ENCODE measurements around the gene SSBP4. TPM values are rescaled to one million over a fixed set of nuclear protein-coding genes. Genes with fewer than 3 reads are reported as not detected.

SSBP4 gene
- total and polyA plus RNA-seq, 2 donors = 28.8 to 81.3 TPM

DNA sequence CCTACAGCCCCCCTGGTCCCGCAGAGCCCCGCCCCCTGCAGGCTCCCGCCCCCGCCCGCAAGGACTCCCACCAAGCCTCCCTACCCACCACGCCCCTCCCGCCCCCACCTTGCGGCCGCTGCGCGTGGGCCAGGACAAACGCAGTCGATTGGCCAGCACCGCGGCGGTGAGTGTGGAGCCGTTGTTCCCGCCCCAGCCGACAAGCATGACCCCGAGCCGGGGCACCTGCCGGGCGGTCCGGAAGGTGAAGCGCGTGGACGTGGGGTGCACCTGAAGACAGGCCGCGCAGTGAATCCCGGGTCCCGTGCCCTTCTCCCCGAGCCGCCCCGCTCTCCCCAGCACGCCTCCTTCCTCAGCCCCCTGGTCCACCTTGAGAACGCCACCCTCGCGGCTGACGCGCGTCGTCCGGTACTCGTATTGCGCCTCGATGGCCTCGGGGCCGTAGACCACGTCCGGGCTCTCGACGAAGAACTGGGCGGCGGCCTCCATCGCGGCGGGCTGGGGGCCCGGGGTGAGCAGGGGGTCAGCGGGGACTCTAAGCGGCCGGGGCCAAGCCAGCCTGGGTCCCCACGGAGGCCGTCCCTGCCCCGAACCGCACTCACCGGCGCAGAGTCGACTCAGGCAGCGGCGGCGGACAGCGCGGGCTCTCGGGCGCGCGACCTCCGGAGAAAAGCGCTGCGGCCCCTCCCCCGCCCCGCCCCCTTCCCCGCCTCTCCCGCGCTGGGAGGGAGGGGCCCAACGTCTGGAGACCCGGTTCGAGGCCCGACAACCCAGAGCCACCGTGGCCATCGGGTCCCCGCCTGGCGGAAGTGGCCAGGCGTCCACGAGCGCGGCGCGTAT lies 18.5 kb downstream of the SSBP4 start, which contains the start of gene ISYNA1:
TSS of gene ISYNA1 (minus strand) at position 643 of the 840 bp plus-strand sequence. CDS start at position 489, 154 bp downstream.
- Histone ChIP-seq H3K36me3 (ENCODE audit: insufficient read depth) (no peaks in the 10 kb centered on the region), H3K27ac (ENCODE audit: low read depth) (peak within 1 kb of the TSS; percentile 72), H3K4me3 (ENCODE audit: low read depth, low read length) (peak within 1 kb of the TSS; percentile 60), H3K4me1 (ENCODE audit: insufficient read depth) (no peaks in the 10 kb centered on the region)
- DNase-seq (ENCODE audit: extremely low spot score) = no peak
- under 1% methylated on average over 99 of the region's 99 CpGs for WGBS

DNA sequence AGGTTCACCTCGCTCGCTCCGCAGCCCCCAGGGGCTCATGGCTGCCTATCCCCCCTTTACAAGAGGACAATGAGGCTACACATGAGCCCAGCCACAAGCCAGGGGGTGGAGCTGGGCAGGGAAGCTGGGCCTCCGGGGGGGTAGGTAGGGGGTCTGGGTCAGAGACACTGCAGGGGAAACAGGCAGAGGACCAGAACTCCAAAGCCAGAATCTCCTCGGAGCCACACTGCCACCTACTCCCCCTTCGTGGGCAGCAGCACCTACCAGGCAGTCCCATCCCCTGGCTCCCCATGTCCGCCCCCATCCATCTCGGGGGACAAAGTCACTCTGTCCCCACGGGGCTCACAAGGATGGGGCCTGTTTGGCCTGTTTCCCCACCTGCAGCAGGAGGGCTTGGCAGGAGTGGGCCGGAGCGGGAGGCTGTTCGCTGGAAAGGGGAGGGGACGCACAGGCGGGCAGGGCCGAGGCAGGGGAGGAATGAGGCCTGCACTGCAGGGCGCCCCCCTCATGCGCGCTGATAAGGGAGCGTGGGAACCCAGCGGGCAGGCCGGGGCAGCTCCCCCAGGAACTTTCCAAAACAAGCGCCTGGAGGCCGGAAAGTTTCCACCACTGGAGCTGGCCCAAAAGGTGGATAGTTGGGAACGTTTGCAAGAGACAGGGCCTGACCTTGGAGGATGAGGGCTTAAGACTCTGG lies 19.3 kb downstream of the SSBP4 start:
- H3K27ac ChIP-seq (ENCODE audit: low read depth) = peak overlapping the region; percentile 56
- 9% methylated on average over 24 of the region's 24 CpGs for WGBS
- DNase-seq (ENCODE audit: extremely low spot score) = no peak
- H3K36me3 ChIP-seq (ENCODE audit: insufficient read depth) = no peaks in the 10 kb centered on the region
- peak overlapping the region; percentile 60 for H3K4me3 ChIP-seq (ENCODE audit: low read depth, low read length)
- no peaks in the 10 kb centered on the region for H3K4me1 ChIP-seq (ENCODE audit: insufficient read depth)

DNA sequence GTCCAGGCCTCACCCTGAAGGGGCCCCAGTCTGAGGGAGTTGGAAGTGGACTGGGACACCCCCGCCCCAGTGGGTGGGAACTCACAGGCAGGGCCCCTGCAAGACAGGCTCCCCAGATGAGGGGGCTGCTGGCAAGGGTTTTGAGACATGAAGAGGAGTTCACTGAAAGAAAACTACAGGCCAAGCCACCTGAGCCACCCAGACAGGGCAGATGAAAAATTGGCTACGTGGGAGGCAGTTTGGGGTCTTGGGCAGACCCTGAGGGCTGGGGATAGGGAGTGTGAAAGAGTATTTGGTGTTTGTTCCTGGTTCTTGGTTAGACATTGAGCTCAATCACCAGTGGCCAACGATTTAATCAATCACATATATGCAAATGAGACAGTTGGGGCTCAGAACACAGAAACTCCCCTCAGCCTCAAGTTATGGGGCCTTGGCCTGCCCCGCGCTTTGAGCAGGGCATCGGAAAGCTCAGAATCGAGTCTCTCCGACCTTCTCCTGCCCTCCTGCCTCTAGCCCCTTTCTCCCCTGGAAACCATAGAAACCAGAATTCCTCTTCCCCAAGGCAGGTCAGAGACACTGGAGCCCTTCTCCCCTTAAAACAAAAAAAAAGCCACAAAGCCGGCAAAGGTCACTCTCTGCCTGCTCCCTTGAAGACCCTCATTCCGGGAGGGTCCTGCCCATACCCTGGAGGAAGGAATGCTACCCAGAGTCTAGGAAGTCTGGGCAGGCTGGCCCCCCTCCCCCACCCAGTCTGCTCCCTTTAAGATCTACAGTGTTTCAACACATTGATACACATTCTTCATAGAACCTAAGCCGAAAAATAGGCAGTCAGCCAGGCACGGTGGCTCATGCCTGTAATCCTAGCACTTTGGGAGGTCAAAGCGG lies 20.1 kb downstream of the SSBP4 start:
- H3K4me3 ChIP-seq (ENCODE audit: low read depth, low read length) = no peak overlapping the region
- DNase-seq (ENCODE audit: extremely low spot score) = no peak
- 56% methylated on average over 13 of the region's 13 CpGs for WGBS
- H3K27ac ChIP-seq (ENCODE audit: low read depth) = no peak overlapping the region
- peaks cover 3% of the 10 kb centered on the region for H3K36me3 ChIP-seq (ENCODE audit: insufficient read depth)
- H3K4me1 ChIP-seq (ENCODE audit: insufficient read depth) = no peaks in the 10 kb centered on the region

DNA sequence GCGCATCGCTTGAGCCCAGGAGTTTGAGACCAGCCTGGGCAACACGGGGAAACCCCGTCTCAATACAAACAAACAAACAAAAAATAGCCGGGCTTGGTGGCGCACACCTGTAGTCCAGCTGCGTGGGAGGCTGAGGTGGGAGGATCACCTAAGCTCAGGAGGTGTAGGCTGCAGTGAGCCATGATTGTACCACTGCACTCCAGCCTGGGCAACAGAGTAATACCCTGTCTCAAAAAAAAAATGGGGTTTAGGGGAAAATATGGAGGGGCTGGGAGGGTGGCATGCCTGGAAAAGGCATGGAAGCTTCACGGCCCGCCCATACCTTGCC lies 20.7 kb downstream of the SSBP4 start:
- WGBS = 77% methylated on average over 9 of the region's 9 CpGs
- no peaks in the 10 kb centered on the region for H3K4me1 ChIP-seq (ENCODE audit: insufficient read depth)
- H3K27ac ChIP-seq (ENCODE audit: low read depth) = no peak overlapping the region
- H3K4me3 ChIP-seq (ENCODE audit: low read depth, low read length) = no peak overlapping the region
- DNase-seq (ENCODE audit: extremely low spot score) = no peak
- peaks cover 5% of the 10 kb centered on the region for H3K36me3 ChIP-seq (ENCODE audit: insufficient read depth)

DNA sequence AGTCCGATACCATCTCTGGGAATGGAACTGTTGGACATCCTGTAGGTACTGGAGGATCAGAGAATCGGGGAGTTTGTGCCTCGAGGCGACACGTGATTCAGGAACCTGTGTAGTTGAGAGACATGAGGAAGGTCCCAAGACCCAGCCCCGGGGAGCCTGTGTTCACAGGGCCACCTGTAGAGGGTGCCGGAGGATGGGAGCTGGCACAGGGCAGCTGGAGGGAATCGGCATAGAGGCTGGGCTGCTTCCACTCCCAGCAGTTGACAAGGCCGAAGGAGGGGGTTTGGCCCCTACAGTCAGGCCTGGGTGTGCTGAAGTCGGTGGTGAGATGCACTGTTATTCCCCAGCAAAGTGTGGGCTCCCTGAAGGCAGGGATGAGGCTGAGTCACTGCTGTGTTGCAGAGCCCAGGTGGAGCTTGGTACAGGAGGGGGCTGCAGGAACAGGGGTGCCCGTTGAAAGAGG lies 21.2 kb downstream of the SSBP4 start:
- H3K4me3 ChIP-seq (ENCODE audit: low read depth, low read length) = no peak overlapping the region
- 58% methylated on average over 11 of the region's 11 CpGs for WGBS
- DNase-seq (ENCODE audit: extremely low spot score) = no peak
- H3K36me3 ChIP-seq (ENCODE audit: insufficient read depth) = peaks cover 7% of the 10 kb centered on the region
- H3K4me1 ChIP-seq (ENCODE audit: insufficient read depth) = no peaks in the 10 kb centered on the region
- no peak overlapping the region for H3K27ac ChIP-seq (ENCODE audit: low read depth)

DNA sequence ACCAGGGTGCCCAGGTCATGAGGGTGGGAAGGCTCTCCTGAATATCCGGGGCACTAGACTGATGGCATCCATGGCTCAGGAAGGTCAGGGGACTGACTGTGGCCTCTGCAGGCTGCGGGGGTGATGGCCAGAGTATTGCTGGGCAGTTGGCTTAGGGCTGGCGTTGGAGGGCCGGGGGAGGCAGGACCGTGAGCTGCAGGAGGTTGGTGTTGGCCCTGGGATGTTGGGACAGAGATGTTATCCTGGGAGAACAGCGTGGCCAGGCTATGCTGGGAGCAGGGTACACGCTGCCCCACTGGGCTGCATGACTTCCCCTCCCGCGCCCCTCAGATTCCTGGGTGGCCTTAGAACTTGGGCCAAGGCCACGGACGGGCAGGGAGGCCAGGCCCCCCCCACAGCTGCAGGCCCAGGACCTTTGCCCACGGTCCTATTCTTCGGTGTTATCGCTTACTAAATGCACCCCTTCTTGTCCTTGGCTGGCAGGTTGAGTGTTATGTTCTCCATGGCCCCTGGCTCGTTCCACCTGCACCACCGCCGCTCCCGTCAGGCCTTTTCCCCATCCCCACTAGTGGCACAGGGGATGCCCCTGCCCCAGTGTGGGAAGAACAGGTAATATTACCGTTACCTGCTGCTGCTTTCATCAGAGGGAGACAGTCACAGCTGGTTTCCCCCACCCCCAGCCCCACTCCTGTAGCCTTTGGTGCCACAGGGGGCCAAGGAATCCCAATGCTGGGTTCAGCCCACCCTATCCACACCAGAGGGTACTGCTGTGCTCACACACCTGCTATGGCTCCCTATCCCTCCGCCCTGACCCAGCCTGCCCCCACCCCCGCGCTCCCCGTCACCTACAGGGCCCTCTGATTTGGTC lies 22.0 kb downstream of the SSBP4 start:
- WGBS = 82% methylated on average over 23 of the region's 23 CpGs
- Histone ChIP-seq H3K4me1 (ENCODE audit: insufficient read depth) (no peaks in the 10 kb centered on the region), H3K4me3 (ENCODE audit: low read depth, low read length) (no peak overlapping the region), H3K36me3 (ENCODE audit: insufficient read depth) (peaks cover 11% of the 10 kb centered on the region), H3K27ac (ENCODE audit: low read depth) (no peak overlapping the region)
- DNase-seq (ENCODE audit: extremely low spot score) = no peak

DNA sequence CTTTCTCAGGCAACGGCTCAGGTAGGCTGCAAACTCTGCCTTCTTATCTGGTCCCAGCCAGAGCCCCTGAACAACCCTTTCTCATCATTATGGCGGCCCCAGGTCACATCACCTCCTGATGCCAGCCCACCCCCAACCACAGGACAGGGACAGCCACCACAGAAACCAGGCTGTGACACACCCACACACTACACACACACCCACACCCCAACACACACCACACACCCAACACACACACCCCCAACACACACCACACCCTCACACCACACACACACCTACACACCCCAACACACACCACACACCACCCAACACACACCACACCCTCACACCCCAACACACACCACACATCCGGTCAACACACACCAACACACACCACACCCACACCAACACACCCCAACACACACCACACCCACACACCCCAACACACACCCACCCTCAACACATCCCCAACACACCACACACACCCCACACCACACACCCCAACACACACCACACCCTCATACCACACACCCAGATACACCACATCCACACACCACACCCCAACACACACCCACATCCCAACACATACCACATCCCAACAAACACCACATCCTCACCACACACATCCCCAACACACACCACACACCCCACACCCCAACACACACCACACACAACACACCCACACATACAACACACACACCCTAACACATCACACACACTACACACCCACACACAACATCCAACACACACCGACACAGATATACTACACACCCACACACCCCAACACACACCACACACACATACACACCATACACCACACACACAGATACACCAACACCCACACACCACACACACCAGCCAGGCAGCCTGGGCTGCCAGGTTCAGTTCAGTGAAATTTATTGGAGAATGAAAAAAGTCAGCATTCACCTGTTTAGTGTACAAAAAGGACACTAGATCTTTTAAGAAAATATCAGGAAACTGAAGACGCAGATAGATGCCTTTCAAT lies 22.9 kb downstream of the SSBP4 start:
- no peak overlapping the region for H3K4me3 ChIP-seq (ENCODE audit: low read depth, low read length)
- peaks cover 14% of the 10 kb centered on the region for H3K36me3 ChIP-seq (ENCODE audit: insufficient read depth)
- H3K4me1 ChIP-seq (ENCODE audit: insufficient read depth) = no peaks in the 10 kb centered on the region
- H3K27ac ChIP-seq (ENCODE audit: low read depth) = no peak overlapping the region
- WGBS = 79% methylated on average over 5 of the region's 5 CpGs
- no peak for DNase-seq (ENCODE audit: extremely low spot score)

DNA sequence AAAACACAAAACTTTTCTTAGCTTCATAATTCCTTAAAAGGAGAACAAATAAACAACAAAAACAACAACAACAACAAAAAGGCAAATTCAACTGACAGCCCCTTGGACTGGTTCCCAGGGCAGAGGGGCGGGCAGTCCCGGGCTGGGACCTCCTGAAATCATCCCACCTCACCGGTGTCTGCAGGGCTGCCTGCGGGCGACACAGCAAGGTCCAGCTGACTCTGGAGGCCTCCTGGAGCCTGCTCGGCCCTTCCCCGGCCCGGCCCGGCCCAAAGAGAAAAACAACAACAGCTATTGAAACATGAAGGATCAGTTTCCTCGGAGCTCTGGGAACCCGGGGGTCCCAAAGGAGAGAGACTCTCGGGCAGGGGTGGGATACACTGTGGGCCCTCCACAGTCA lies 23.7 kb downstream of the SSBP4 start:
- 85% methylated on average over 12 of the region's 12 CpGs for WGBS
- H3K4me3 ChIP-seq (ENCODE audit: low read depth, low read length) = no peak overlapping the region
- DNase-seq (ENCODE audit: extremely low spot score) = no peak
- H3K27ac ChIP-seq (ENCODE audit: low read depth) = no peak overlapping the region
- H3K36me3 ChIP-seq (ENCODE audit: insufficient read depth) = peaks cover 14% of the 10 kb centered on the region
- H3K4me1 ChIP-seq (ENCODE audit: insufficient read depth) = no peaks in the 10 kb centered on the region

DNA sequence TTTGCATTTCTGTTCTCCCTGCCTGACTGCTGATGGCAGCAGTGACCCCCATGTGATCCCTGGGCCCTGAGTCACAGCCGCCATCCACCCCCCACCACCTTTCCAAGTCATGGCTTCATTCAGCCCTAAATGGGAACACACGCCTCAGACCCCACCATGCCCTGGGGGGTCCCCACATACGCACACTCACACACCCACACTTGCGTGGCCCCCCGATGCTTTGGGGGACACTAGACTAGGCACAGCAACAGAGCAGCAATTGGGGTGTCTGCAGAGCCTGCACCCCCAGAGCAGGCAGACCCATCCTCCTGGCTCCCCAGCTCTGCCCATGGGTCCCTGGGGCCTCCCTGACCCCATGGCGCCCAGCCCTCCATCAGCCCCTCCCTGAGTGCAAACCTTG lies 24.2 kb downstream of the SSBP4 start:
- Histone ChIP-seq H3K4me3 (ENCODE audit: low read depth, low read length) (no peak overlapping the region), H3K36me3 (ENCODE audit: insufficient read depth) (peaks cover 14% of the 10 kb centered on the region), H3K27ac (ENCODE audit: low read depth) (no peak overlapping the region), H3K4me1 (ENCODE audit: insufficient read depth) (no peaks in the 10 kb centered on the region)
- 95% methylated on average over 6 of the region's 6 CpGs for WGBS
- DNase-seq (ENCODE audit: extremely low spot score) = no peak

DNA sequence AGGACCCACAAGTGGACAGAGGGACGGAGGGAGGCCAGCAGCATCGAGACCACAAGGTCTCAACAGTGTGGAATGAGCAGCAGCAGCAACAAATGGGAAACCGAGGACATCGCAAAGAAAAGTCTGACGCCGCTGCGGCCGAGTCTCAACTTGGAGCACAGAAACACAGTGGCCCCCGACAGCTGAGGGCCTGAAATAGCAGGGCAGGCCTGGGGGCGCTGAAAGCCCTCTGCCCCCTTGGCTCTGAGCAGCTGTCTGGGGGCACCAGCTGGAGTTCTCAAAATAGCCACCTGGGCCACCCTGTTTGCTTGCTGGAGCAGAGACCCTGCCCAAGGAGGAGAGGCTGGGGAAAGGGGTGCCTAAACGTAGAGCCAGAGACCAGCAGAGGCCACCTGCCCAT lies 24.6 kb downstream of the SSBP4 start:
- H3K36me3 ChIP-seq (ENCODE audit: insufficient read depth) = peaks cover 14% of the 10 kb centered on the region
- H3K27ac ChIP-seq (ENCODE audit: low read depth) = no peak overlapping the region
- no peak overlapping the region for H3K4me3 ChIP-seq (ENCODE audit: low read depth, low read length)
- no peak for DNase-seq (ENCODE audit: extremely low spot score)
- 93% methylated on average over 11 of the region's 11 CpGs for WGBS
- H3K4me1 ChIP-seq (ENCODE audit: insufficient read depth) = no peaks in the 10 kb centered on the region

DNA sequence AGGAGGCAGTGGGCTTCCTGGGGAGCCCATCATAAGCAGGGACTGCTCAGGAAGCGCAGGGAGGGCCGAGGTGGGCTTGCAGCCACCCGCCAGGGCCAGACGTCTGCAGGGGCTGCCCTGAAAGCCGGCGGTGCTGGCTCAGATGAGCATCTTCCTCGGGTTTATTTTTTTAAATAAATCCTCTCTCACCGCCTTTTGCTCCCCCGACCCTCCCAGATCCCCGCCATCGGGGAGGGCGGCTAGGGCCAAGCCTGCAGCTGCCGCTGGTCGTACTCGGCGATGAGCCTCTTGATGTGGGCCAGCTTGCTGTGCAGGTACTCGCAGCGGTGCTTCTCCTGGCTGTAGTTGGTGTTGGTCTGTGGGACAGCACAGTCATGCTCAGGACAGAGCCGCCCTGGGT lies 25.3 kb downstream of the SSBP4 start:
- no peak overlapping the region for H3K27ac ChIP-seq (ENCODE audit: low read depth)
- H3K4me3 ChIP-seq (ENCODE audit: low read depth, low read length) = no peak overlapping the region
- no peak for DNase-seq (ENCODE audit: extremely low spot score)
- peaks cover 14% of the 10 kb centered on the region for H3K36me3 ChIP-seq (ENCODE audit: insufficient read depth)
- WGBS = 83% methylated on average over 19 of the region's 19 CpGs
- no peaks in the 10 kb centered on the region for H3K4me1 ChIP-seq (ENCODE audit: insufficient read depth)

Measured in urinary bladder (tissue), 4 donors.